ENCODE measurements around the gene GSTO2.
A peak's percentile ranks its signal among the peaks of the same experiment; 100 is the strongest.

GSTO2 gene

GRCh38 chr10:104268713-104269645 lies at the start of gene GSTO2:
TSS of gene GSTO2 (plus strand) at chr10:104269184. CDS start at chr10:104274916, 5,732 bp downstream.
- TF ChIP-seq CTCF (IDR thresholded peaks at IDR 0.05; ENCODE audit: insufficient read depth, missing control alignments) = no peak
- FAIRE-seq (no peak), DNase-seq (ENCODE audit: insufficient read length, low spot score) (no peak)

- DNase-seq (ENCODE audit: insufficient read length, low spot score) (no peak), FAIRE-seq (no peak)
- no peak for TF ChIP-seq CTCF (IDR thresholded peaks at IDR 0.05; ENCODE audit: insufficient read depth, missing control alignments)
Observed at GRCh38 chr10:104220522-104220921, 48.5 kb upstream of the GSTO2 start.

GRCh38 chr10:104223304-104223703 lies 45.7 kb upstream of the GSTO2 start:
- FAIRE-seq (no peak), DNase-seq (ENCODE audit: insufficient read length, low spot score) (no peak)
- no peak for TF ChIP-seq CTCF (IDR thresholded peaks at IDR 0.05; ENCODE audit: insufficient read depth, missing control alignments)

GRCh38 chr10:104230490-104230889 lies 38.5 kb upstream of the GSTO2 start:
- TF ChIP-seq CTCF (IDR thresholded peaks at IDR 0.05; ENCODE audit: insufficient read depth, missing control alignments) = no peak
- FAIRE-seq (no peak), DNase-seq (ENCODE audit: insufficient read length, low spot score) (no peak)

GRCh38 chr10:104231784-104232612 lies 37.0 kb upstream of the GSTO2 start, which contains the start of gene CFAP43:
TSS of gene CFAP43 (minus strand) at chr10:104232364. CDS start at chr10:104232246, 118 bp downstream.
- FAIRE-seq (no peak), DNase-seq (ENCODE audit: insufficient read length, low spot score) (peak; percentile 84)

GRCh38 chr10:104232613-104233102 lies 36.3 kb upstream of the GSTO2 start:
- no peak for TF ChIP-seq CTCF (IDR thresholded peaks at IDR 0.05; ENCODE audit: insufficient read depth, missing control alignments)
- DNase-seq (ENCODE audit: insufficient read length, low spot score) = no peak
- FAIRE-seq = no peak

More at GRCh38 chr10:104231784-104232612, 37.0 kb upstream of the GSTO2 start, which contains the start of gene CFAP43:
- no peak for TF ChIP-seq CTCF (IDR thresholded peaks at IDR 0.05; ENCODE audit: insufficient read depth, missing control alignments)

Data from D721Med (cell line).